IMR-90 (cell line): ENCODE measurements around the gene CMTM8.

Source experiments
- BHLHE40 ChIP-seq: fragments of 150-350 bp; IDR thresholded peaks from 2 replicates; pipeline ENCODE4 v1.6.1; 2016; ENCODE audit warnings: mild to moderate bottlenecking, low read depth, low read length
- CTCF ChIP-seq: conservative IDR thresholded peaks from 2 replicates; pipeline ENCODE4 v1.5.1; 2012; ENCODE audit warnings: mild to moderate bottlenecking, low read depth, low read length, improper control_type of control experiment
- MAZ ChIP-seq: IDR thresholded peaks from 2 replicates; pipeline ENCODE4 v1.6.1; 2012; ENCODE audit warnings: low read depth, mild to moderate bottlenecking, low read length, improper control_type of control experiment, moderate library complexity, borderline replicate concordance
- MXI1 ChIP-seq: IDR thresholded peaks from 2 replicates; pipeline ENCODE4 v1.6.1; 2012; ENCODE audit warnings: low read depth, mild to moderate bottlenecking, low read length, moderate library complexity, borderline replicate concordance
- NFE2L2 ChIP-seq: fragments of 150-350 bp; IDR thresholded peaks from 2 replicates; pipeline ENCODE4 v1.6.1; 2016; ENCODE audit warnings: low read depth, mild to moderate bottlenecking, low read length
- POLR2A ChIP-seq: IDR thresholded peaks from 2 replicates; pipeline ENCODE4 v1.6.1; 2012; ENCODE audit warnings: mild to moderate bottlenecking, low read depth, low read length
- RAD21 ChIP-seq: IDR thresholded peaks from 2 replicates; pipeline ENCODE4 v1.6.1; 2012; ENCODE audit warnings: low read length, improper control_type of control experiment
- RFX5 ChIP-seq: IDR thresholded peaks from 2 replicates; pipeline ENCODE4 v1.8.0; 2012; ENCODE audit warnings: low read depth, mild to moderate bottlenecking, low read length, moderate library complexity
- USF2 ChIP-seq: fragments of 150-350 bp; IDR thresholded peaks from 2 replicates; pipeline ENCODE4 v1.6.1; 2017; ENCODE audit warnings: mild to moderate bottlenecking, antibody characterized with exemption, low read length, low read depth

GRCh38 chr3:32245200-32245599, 6.7 kb downstream of the CMTM8 start:
- TF ChIP-seq POLR2A, result no peak
- no peak for TF ChIP-seq NFE2L2
- no peak for TF ChIP-seq CTCF
- no peak for TF ChIP-seq MAZ
- no peak for TF ChIP-seq USF2
- no peak for TF ChIP-seq RFX5
- no peak for TF ChIP-seq BHLHE40
- TF ChIP-seq RAD21, result no peak
- no peak for TF ChIP-seq MXI1
